GDM1 (cell line): Measurements from ENCODE around the gene PKD2L1.
"Not testable (repeated sequence)": the region's sequence is repeated elsewhere in the genome, so short reads cannot be mapped to it uniquely, and the experiment has no call there.

Experiments used
- DNase-seq: peaks from one replicate; lab custom pipeline; 2025; lab: John Stamatoyannopoulos, UW

PKD2L1 gene

GRCh38 chr10:100286051-100287033, 43.7 kb downstream of the PKD2L1 start, which contains the start of gene BLOC1S2:
Gene BLOC1S2, minus strand, starts transcription at chr10:100286680. Its CDS starts 21 bp downstream, at chr10:100286659.
- DNase-seq: peak; percentile 79

- not testable (repeated sequence) for DNase-seq
Measured at GRCh38 chr10:100285326-100285725, 44.7 kb downstream of the PKD2L1 start.

GRCh38 chr10:100282907-100283306, 47.1 kb downstream of the PKD2L1 start:
- DNase-seq: no peak

GRCh38 chr10:100276971-100277370, 53.1 kb downstream of the PKD2L1 start:
- not testable (repeated sequence) for DNase-seq

GRCh38 chr10:100267239-100268104, 62.6 kb downstream of the PKD2L1 start, which contains the start of gene CWF19L1:
Gene CWF19L1, minus strand, starts transcription at chr10:100267638. Its CDS starts 45 bp downstream, at chr10:100267593.
- peak; percentile 61 for DNase-seq

- no peak for DNase-seq
Measured at GRCh38 chr10:100265821-100266485, 64.1 kb downstream of the PKD2L1 start.

GRCh38 chr10:100254191-100254590, 75.8 kb downstream of the PKD2L1 start:
- no peak for DNase-seq

GRCh38 chr10:100253041-100253440, 77.0 kb downstream of the PKD2L1 start:
- DNase-seq: no peak

GRCh38 chr10:100248820-100249219, 81.2 kb downstream of the PKD2L1 start:
- no peak for DNase-seq

- DNase-seq: no peak
Measured at GRCh38 chr10:100245484-100246220, 84.4 kb downstream of the PKD2L1 start.

GRCh38 chr10:100239851-100240250, 90.2 kb downstream of the PKD2L1 start:
- DNase-seq: no peak

- no peak for DNase-seq
Measured at GRCh38 chr10:100238429-100238828, 91.6 kb downstream of the PKD2L1 start.
